Measurements from ENCODE around the gene AKR1C1. TPM values are rescaled to one million over a fixed set of nuclear protein-coding genes. Genes with fewer than 3 reads are reported as not detected.

AKR1C1 gene
- total and polyA plus RNA-seq, 9 of the 15 experiments (the other 6 are each of a cell fraction or from before 2014, with no cell fraction given), result 43.5 to 180 (median 82.4) TPM

- 0 out of 2 replicates have a peak overlapping the region, but pooled peaks have one; percentile 1 for H2AFZ ChIP-seq (ENCODE audit: low read depth, low read length)
- H3K27me3 ChIP-seq (ENCODE audit: control insufficient read depth in 2 of 2, insufficient read depth in 2 of 2, low read length in 2 of 2), result no peaks in the 10 kb centered on the region
- no peak for DNase-seq (ENCODE audit: extremely low read depth in 1 of 4, low spot score in 3 of 4)
- H3K9me1 ChIP-seq (ENCODE audit: control insufficient read depth, insufficient read depth, low read length), result no peaks in the 10 kb centered on the region
- no peak for ATAC-seq
- H3K9me3 ChIP-seq (replicated peaks; ENCODE audit: control insufficient read depth, insufficient read depth, low read depth, low read length), result no peaks in the 10 kb centered on the region; the same call in 1 of the 2 replicates
- TF ChIP-seq MAFG (tag; conservative IDR thresholded peaks at IDR 0.05) (0 out of 2 replicates have a peak, but pooled peaks have one; percentile 24), ZNF41 (CRISPR knock-in tag; conservative IDR thresholded peaks at IDR 0.05) (no peak), PYGO2 (tag; IDR thresholded peaks at IDR 0.05) (no peak), CEBPB (tag; IDR thresholded peaks at IDR 0.05) (no peak), C11orf30 (IDR thresholded peaks at IDR 0.05; ENCODE audit: low read depth) (peak; percentile 38; the same call in 1 of the 2 replicates), STAT6 (CRISPR knock-in tag; IDR thresholded peaks at IDR 0.05) (no peak), ZNF316 (IDR thresholded peaks at IDR 0.05) (0 out of 2 replicates have a peak, but pooled peaks have one; percentile 5), FOSL1 (tag; conservative IDR thresholded peaks at IDR 0.05) (peak; percentile 86), ATF3 (IDR thresholded peaks at IDR 0.05) (peak; percentile 78), ATF3 (CRISPR knock-in tag; conservative IDR thresholded peaks at IDR 0.05) (no peak), JUND (IDR thresholded peaks at IDR 0.05; ENCODE audit: borderline replicate concordance, low read depth, low read length) (peak; percentile 66; the same call in 1 of the 2 replicates), JUND (tag; IDR thresholded peaks at IDR 0.05; ENCODE audit: borderline replicate concordance, low read depth, low read length) (peak; percentile 35; the same call in 1 of the 3 replicates), ARID1B (IDR thresholded peaks at IDR 0.05) (0 out of 2 replicates have a peak, but pooled peaks have one; percentile 8), JUN (IDR thresholded peaks at IDR 0.05; ENCODE audit: borderline replicate concordance, low read depth, low read length) (0 out of 2 replicates have a peak, but pooled peaks have one; percentile 69), JUN (CRISPR knock-in tag; IDR thresholded peaks at IDR 0.05; ENCODE audit: borderline replicate concordance) (no peak), FOXK2 (conservative IDR thresholded peaks at IDR 0.05 in 1 of 2, IDR thresholded peaks at IDR 0.05 in 1 of 2; ENCODE audit: low read depth in 2 of 2) (peak; percentile 15 to 18; a peak in 1 of 4 replicates), HMGN3 (IDR thresholded peaks at IDR 0.05; ENCODE audit: borderline replicate concordance, extremely low read depth, insufficient read length, low read depth, low read length) (no peak)
- FAIRE-seq, result no peak
- no peaks in the 10 kb centered on the region for H3K36me3 ChIP-seq (ENCODE audit: control insufficient read depth, insufficient read depth, low read length)
- CTCF ChIA-PET (ENCODE audit: low intra/inter-chr PET ratio), result no interaction called here
- intact Hi-C loops (cut with micrococcal nuclease), result no loop called here
- H3K79me2 ChIP-seq (ENCODE audit: control insufficient read depth, insufficient read depth, low read length), result no peaks in the 10 kb centered on the region
- H3K9ac ChIP-seq (ENCODE audit: insufficient read depth in 1 of 2, low read depth in 2 of 2, low read length in 2 of 2), result no peak overlapping the region
- H3K4me1 ChIP-seq (replicated peaks in 1 of 2; ENCODE audit: control insufficient read depth in 2 of 2, insufficient read depth in 2 of 2, low read length in 2 of 2), result peaks cover 0 to 1% of the 10 kb centered on the region in 2 experiments; a peak in 2 of 5 replicates
- H3K4me2 ChIP-seq (ENCODE audit: insufficient read depth, low read length), result no peak overlapping the region
- in situ Hi-C loops (cut with MboI), result no loop called here
- H3K4me3 ChIP-seq, result no peak overlapping the region
- 27% methylated on average over 5 of the region's 5 CpGs for WGBS (ENCODE audit: insufficient coverage, low coverage, missing lambda C conversion rate)
- POLR2A ChIA-PET, result interaction anchor here (1.2 kb wide), 1 partner anchor 8 kb away, joined by 3 read pairs; no protein-coding TSS in a partner anchor
- H3K27ac ChIP-seq (ENCODE audit: extremely low read depth, low read depth, low read length), result no peak overlapping the region
- no peaks in the 10 kb centered on the region for H4K20me1 ChIP-seq (replicated peaks; ENCODE audit: control insufficient read depth, insufficient read depth, low read length)
- BruUV-seq (replicated peaks), result no TSS peak
Measured at GRCh38 chr10:4947635-4948596, 15.3 kb upstream of the AKR1C1 start.
